Measurements from ENCODE around the gene MRPL14.

MRPL14 gene

DNA sequence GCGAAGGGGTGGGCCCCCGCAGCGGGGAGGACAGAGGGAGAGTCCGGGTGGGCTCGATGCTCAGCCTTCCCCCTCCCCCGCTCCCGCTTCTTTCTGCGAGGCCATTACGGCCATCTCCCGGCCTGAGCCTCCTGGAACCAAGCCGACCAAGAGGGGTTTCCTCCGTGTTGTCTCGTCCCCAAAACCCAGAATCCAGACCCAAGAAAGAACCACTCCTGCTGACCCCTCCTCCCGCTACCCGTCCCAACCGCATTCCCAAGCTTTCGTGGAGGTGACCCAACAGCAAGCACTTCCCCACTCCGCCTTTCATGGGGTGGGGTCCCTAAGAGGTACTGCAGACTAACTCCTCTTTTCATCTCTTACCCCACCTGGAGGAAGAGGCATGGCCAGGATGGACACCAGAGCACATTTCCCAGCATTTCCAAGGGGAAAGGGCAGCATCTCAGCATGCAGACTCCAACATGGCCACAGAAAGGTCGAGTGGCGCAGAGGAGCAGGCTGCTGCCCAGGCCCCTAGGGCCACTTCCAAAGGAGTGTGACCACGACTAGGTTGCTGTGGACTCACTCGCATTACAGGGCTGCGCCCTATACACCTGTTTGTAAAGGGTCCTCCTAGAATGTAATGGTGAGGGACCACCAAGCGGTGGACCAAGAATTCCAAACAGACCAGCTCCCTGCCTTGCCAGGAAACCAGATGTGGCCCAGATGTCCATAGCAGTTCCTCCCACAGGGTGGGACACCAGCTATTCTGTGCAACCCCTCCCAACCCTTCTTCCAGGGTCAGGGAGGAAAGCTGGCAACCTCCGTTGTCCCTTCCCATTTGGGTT is 53.4 kb downstream of the MRPL14 start:
- no peak for TF ChIP-seq CTCF (IDR thresholded peaks at IDR 0.05; ENCODE audit: low read depth, low read length, missing control alignments)
- no peak for DNase-seq (ENCODE audit: extremely low read depth, low read depth)
- H3K4me3 ChIP-seq (replicated peaks; ENCODE audit: low read depth, low read length) = peak overlapping the region; percentile 29

DNA sequence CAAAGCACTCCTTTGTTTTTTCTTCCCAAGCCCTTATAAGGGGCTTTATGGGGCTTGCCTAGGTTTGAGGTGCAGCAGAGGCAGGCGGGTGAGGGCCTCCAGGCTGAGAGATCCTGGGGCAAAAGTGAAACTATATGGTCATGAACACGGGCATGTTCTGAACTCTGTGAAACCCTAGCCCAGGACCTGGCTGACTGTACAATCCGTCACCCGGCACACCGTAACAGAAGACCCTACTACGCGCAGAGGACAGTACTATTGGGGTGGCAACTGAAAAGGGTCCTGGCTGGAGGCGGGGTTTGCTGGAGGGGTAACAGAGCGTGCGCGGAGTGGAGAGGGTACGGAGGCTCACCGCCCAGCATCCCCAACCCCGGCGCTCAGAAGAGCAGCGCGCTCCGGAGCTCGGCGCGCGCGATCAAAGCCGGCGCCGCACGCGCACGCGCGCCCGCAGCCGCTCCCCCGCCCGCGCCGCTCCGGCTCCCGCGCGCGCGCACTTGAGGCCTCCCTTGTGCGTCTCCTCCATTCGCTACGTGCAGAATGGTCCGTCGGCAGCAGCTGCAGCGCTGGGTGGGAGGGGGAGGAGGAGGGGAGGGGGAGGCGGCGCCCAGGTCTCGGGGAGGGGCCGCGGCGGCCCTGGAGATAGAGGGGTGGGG is 54.2 kb downstream of the MRPL14 start:
- no peak for TF ChIP-seq CTCF (IDR thresholded peaks at IDR 0.05; ENCODE audit: low read depth, low read length, missing control alignments)
- peak overlapping the region; percentile 36 for H3K4me3 ChIP-seq (replicated peaks; ENCODE audit: low read depth, low read length)
- no peak for DNase-seq (ENCODE audit: extremely low read depth, low read depth)

- no peak for DNase-seq (ENCODE audit: extremely low read depth, low read depth)
- H3K4me3 ChIP-seq (replicated peaks; ENCODE audit: low read depth, low read length) = no peak overlapping the region; the same call in 1 of the 2 replicates
- TF ChIP-seq CTCF (IDR thresholded peaks at IDR 0.05; ENCODE audit: low read depth, low read length, missing control alignments) = no peak
These were observed 54.7 kb downstream of the MRPL14 start for GRCh38 chr6:44072452-44072958.

GRCh38 chr6:44071670-44072451 is 55.4 kb downstream of the MRPL14 start:
- H3K4me3 ChIP-seq (replicated peaks; ENCODE audit: low read depth, low read length) = no peak overlapping the region
- TF ChIP-seq CTCF (IDR thresholded peaks at IDR 0.05; ENCODE audit: low read depth, low read length, missing control alignments) = no peak
- DNase-seq (ENCODE audit: extremely low read depth, low read depth) = peak; percentile 74

DNA sequence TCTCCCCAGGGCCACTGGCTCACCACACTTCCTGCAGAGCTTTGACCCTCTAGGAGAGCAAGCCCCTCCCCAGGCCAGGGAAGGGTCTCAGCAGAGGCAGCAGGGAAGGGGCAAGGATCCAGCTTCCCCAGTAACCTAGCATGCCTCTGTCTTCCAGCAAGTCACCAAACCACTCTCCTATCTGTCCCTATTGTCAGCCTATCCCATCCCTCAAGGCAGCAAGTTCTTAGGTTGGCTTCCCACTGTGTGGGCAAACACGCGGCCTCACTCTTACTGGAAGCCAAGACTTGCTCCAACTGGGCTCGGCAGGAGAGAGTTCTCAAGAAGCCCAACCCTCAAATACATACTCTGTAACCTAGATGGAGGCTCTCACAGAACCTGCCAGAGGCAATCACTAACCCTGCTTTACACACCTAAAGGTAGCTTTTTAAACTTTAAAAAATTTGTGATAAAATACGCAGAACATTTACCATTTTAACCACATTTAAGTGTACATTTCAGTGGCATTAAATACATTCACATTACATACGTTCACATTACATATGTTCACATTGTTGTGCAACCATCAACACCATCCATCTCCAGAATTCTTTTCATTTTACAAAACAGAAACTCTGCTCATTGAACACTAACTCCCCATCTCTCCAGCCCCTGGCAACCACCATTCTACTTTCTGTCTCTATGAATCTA is 58.5 kb downstream of the MRPL14 start:
- TF ChIP-seq CTCF (IDR thresholded peaks at IDR 0.05; ENCODE audit: low read depth, low read length, missing control alignments) = no peak

More for the DNA sequence above, 58.5 kb downstream of the MRPL14 start:
- no peak overlapping the region for H3K4me3 ChIP-seq (replicated peaks; ENCODE audit: low read depth, low read length)
- no peak for DNase-seq (ENCODE audit: extremely low read depth, low read depth)

Data from HFF-Myc (cell line).